LoVo (cell line): Measurements from ENCODE around the gene KRT9.

Experiments
- DNase-seq: peaks from one replicate; pipeline ENCODE4 v3.0.0-alpha.2; 2016; ENCODE audit warnings: low spot score

Gene KRT9

DNA sequence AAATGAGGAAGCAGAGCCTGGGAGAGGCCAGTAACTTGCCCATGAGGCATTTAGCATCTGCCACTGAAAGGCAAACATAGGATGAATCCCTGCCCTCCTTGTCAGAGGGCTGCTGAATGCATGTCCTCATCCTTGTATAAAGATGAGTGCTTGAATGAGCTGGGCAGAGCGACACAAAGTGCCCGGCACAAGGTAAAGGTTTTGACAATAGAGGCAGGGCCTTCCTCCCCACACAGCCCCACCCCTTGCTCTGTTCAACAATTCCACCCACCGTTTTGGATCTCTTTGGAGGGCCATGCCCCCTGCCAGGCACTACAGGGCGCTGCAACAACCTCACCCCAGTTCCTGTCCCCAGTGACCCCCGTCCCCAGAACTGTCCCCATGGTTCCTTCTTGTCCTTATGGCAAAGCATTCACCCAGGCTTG lies 42.4 kb downstream of the KRT9 start:
- no peak for DNase-seq

DNA sequence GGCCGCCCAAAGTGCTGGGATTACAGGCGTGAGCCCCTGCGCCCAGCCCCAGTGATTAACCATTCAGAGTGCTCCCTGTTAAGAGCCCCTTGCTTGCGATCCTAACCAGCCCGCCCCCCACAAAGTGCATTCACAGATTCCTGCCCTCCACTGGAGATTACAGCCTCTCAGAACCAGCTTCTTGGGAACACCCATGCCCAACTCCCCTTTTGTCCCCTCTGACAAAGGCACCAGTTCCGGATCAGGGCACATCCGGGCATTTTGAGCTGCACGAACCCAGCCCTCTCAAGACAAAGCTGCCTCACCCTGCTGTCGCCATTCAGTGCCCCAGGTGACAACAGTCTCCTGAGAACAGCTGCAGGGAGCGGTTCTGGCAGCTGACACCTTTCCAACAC lies 42.9 kb downstream of the KRT9 start:
- peak; percentile 58 for DNase-seq

DNA sequence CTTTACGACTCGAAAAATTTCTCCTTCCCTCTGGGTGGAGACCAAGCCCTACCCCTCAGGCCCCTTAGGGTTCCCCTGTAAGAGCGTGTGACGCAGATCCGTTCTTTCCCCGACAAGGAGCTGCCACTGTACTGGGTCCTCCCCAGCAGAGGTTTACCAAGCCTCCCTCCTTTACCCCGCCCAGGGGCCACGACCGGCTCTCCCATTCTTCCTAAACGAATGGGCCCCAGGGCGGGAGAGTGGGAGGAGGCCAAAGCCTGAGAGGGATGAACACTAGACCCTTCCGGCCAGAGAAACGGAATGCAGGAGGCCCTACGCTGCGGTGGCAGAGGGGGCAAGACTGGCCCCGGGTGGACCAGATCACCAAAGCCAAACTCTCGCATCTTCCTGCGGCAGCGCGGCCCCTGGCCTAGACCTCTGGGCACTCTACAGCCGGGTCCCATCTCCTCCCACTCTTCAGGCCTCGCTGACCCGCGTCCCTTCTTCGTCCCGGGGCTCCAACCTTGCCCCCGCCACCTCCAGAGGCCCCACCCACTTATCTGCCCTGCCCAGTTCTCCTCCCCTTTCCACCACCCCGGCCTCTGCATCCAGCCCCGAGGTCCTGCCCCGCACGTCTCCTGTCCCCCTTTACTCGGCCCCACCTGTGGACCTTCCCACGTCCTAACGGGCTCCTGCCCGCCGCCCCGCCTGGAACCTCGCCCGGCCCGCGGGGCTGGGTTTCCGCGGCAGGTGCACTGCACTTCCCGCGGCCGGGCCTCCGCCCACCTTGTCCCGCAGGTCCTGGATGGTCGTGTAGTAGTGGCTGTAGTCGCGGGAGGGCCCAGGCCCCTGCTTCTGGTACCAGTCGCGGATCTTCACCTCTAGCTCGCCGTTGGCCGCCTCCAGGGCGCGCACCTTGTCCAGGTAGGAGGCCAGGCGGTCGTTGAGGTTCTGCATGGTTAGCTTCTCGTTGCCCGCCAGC lies 44.5 kb downstream of the KRT9 start:
- peak; percentile 29 for DNase-seq

DNA sequence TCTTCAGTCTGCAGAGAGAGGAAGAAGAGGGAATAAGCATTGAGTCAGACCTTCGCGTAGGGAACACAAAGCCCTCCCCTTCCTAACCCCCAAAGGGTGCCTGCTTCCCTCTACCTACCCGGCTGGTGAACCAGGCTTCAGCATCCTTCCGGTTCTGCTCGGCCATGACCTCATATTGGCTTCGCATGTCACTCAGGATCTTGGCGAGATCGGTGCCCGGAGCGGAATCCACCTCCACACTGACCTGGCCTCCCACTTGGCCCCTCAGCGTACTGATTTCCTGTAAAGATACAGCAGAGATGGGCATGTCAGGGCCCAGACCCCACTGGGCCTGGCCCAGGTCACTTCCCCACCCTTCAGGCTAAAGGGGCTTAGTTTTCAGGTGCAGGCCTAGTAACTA lies 47.6 kb downstream of the KRT9 start:
- no peak for DNase-seq

DNA sequence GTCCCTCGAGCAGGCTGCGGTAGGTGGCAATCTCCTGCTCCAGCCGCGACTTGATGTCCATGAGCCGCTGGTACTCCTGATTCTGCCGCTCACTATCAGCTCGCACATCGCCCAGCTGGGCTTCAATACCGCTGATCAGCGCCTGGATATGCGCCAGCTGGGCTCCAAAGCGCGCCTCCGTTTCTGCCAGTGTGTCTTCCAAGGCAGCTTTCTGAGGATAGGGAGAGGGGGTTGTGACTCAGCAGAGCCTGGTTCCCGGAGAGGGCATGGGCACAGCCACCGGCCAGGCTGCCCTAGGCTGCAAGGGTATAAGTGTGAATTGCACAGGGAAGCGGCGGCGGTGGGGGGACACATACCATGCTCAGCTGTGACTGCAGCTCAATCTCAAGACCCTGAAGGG lies 48.1 kb downstream of the KRT9 start:
- DNase-seq = no peak

DNA sequence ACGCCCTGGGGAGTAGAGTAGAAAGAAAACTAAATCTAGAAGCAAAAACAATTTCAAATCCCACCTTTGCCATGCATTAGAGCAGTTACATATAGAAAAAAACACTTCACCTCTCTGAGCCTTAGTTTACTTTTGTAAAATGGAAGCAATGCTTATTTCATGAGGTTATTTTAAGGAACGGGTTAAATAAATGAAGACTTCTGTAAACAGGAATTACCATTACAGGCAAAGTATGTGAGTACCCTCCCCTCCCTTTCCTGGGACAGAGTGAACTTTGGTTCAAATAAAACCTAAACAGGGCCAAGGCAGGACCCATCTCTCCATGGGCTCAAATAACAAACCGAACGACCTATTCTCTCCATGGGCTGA lies 48.6 kb downstream of the KRT9 start:
- DNase-seq = no peak

DNA sequence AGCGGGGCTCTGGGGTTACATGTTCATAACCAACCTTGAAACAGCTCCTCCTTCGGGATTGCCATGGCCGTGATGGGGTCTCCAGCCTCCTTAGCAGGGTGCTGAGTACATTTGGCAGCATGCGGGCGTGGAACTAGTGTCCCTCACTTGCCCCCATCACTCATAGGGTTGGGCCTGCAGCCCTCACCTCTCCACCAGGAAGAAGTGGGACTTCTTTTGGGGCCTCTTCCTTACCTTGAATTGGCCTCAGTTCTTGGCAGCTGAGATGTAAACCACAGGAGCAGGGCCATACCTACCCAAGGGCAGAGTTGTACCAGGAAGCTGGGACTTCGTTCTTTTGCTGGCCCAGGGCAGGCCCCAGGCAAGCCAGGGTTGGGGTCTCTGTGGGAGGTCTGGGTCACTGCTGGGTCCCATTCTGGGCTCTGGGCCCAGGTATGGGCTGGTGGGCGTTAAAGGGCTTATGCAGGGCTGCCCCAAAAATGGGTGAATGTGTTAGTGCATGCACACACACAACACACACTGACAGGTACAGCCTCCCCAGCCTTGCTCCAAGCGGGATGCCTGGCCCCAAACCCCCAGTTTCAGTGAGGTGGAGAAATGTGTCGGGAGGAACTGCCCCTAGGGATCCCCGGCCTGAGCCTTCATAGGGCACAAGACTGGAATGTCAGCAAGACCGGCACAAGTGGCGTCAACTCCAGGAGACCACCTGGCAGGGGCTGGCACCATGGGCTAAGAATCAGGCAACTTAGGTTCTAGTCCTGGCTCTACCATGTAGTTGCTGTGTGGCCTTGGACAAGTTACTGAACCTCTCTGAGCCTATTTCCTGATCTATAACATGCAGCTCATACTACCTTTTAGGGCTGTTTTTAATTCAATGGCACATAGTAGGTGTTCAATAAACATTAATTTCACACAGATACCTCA lies 49.3 kb downstream of the KRT9 start:
- peak; percentile 75 for DNase-seq

DNA sequence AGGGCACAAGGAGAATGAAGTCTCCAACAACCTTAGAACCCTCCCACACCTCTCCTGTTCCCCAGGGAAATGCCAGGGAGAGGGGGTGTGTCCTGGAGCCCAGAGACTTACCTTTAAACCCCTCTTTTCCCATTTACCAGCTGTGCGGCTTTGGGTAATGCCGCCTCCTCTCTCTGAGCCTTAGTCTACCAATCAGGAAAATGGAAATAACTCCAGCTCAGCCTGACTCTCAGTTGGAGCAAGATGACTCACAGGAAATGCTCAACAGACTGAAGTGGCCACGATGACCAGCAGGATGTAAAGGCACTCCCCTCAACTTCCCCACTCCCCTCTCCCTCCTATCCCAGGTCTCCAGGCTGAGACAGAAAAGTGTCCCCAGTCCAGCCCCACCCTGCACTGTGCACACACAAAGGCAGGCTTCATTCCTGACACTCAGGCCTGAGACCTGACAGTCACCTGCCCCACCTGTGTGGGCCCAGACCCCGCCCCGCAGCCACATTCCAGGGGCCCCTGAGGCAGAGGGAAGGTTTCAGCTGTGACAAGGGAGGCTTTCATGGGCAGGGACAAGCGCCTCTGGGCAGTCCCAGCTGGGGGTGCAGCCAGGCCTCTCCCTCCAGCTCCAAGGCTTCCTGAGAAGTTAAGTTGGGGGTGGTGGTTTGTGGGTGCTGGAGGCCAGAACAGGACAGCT lies 50.1 kb downstream of the KRT9 start:
- peak; percentile 94 for DNase-seq

DNA sequence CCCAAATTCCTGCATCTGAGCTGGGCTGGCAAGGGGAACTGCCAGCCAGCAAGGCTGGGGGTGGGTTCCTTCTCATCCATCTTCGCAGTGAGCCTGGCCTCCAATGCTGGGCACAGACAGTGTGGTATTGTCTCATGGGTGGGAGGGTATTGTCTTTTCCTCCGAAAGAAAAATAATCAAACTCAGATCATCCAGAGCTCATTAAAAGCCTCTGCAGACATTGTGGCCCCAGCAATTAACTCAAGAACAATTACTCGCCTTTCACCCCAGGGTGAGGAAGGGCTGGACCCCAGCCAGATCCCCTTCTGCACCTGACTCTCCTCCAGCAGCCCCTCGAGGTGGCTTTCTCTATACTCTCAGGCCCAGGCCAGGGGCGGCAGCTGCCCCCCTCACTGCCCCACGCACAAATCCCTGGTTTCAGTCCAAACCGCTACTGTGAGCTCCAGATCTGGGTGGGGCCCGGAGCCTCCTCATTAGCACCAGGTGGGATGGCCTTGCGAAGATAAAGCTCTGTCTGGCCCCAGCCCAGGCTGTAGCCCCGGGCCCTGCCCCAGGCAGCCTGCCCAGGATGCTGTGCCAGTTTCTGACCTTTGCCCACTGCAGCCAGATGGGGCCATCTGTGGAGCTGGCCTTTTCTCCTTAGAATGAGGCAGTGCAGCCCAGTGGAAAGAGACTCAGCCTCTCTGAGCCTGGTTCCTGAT lies 50.9 kb downstream of the KRT9 start:
- peak; percentile 72 for DNase-seq

DNA sequence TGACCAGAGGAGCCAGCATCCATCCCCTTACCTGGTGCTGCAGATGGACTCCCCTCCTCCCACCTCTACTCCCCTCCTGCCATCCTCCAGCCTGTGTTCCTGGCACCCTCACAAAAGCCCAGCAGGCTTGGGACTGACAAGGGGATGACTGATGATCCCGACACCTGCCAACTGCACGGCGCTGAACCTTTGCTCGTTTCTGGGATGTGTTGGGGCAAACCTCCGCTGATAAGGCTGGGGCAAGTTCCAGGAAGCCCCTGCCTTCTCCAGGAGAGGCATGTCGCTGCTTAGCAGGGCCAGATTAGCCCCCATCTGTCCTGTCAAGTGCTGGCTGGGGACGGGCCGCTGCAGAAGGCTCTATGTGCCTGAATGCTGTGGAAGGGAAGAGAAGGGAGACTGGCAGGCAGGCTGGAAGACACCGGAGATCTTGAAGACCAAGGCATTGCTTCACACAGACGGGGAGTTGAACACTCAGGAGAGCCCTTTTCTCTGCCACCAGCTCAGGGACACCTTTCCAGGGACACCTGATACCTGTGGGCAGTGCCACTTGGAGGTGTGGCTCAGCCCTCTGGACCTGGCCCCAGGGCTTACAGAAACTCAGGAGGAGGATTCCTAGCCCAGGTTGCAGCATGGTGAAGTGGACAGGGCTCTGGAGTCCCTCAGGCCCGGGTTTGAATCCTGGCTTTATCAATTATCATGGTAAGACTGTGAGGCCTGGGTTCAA lies 52.2 kb downstream of the KRT9 start:
- no peak for DNase-seq

DNA sequence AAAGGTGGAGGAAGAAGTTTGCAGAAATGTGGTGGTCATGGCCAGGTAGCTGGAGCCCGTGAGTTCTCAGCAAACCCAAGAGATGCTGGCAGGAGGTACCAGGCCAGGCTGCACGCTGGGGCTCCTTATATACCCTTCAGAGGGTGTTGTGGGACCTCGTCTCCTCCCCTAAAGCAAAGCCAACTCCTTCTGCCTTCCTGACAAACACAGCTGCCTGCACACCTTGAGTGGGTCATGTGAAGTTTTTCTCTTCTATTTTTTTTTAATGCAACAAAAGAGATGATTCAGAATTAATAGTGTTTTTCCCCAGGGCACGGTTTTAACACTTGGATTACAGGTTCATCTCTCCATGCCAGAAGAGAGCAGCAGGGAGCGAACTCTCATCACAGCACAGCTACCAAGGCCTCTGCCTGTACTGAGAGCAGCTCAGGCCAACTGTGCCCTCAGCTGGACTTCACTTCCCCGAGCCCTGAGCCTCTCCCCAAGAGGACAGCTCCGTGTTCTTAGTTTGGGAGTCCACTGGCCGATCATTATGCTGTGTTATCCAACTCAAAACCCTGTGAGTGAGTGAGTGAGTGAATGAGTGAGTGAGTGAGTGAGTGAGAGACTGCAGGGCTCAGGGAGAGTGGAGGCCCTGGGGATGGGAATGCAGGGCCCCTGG lies 52.9 kb downstream of the KRT9 start, which contains the start of gene KRT15:
Gene KRT15, minus strand, starts transcription at position 102 of the 661 bp plus-strand sequence. Its CDS starts 63 bp downstream, at position 39.
- DNase-seq = no peak

DNA sequence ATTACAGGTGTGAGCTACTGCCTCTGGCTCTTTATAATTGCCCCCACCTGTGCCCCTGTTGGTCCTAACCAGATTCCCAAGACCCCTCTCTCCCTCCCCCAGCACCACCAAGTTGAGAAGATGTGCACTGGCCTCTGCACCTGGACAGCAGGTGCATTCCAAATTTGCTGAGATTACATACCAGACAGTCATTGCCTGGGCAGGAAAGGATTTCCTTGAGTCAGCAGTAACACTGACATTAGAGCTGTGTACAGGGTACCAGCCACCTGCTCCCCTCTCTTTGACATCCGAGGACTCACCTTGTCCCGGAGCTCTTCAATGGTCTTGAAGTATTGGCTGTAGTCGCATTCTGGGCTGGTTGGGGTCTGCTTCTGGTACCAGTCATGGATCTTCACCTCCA lies 53.8 kb downstream of the KRT9 start:
- DNase-seq = no peak

DNA sequence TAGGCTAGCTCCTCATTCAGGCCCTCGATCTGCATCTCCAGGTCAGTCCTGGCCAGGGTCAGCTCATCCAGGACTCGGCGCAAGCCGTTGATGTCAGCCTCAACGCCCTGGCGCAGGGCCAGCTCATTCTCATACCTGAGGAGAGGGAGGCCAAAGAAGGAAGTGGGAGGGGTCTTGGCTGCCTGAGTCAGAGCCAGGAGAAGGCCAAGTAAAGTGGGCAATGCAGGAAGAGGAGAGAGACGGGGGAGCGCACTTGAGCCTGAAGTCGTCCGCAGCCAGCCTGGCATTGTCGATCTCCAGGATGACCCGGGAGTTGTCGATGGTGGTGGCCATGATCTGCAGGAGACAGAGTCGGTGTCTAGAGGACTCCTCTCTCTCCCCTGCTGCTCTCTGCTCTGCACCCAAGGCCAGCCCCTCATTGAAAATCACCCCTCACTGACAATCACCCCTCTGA lies 55.0 kb downstream of the KRT9 start:
- DNase-seq = no peak

DNA sequence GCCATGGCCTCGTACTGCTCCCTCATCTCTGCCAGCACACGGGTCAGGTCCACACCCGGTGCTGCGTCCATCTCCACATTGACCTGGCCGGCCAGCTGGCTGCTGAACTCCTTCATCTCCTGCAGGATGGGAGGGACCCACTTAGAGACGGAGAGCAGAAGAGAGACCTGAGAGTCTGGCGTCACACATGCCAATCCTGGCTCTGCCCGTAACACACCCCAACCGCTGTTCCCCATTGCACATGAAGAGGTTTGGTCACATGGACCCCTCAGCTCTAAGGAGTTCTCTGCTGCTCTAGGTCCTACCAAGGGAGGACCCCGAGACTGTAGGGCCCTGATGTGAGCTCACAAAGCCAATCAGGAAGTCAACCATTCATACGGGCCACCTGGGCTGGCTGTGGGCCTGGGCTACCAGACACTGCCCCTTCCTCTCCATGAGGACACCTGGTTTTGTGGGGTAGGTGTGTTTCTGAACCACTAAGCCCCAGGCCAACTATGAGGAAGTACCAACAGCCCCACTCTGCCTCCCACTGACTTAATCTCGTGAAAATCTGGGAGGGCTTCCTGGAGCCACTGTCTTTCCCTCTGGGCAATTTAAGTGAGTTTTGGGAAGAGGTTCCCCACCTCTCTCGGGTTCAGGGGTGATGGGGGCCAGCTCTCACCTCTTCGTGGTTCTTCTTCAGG lies 55.6 kb downstream of the KRT9 start:
- no peak for DNase-seq
